Measurements from ENCODE around the gene ZNF516.
A peak's percentile ranks its signal among the peaks of the same experiment; 100 is the strongest.

The ZNF516 gene

GRCh38 chr18:76394780-76395476 lies 100.1 kb downstream of the ZNF516 start:
- DNase-seq (ENCODE audit: low read depth in 1 of 2, low spot score in 1 of 2): peak in 1 of 2 experiments; percentile 42
- Histone ChIP-seq H3K27ac (replicated peaks) (no peak overlapping the region), H3K4me3 (replicated peaks; ENCODE audit: insufficient read depth, low read length) (no peak overlapping the region), H3K27me3 (ENCODE audit: insufficient read depth, poor library complexity, severe bottlenecking) (no peaks in the 10 kb centered on the region)
- TF ChIP-seq SPI1 (IDR thresholded peaks at IDR 0.05; ENCODE audit: borderline replicate concordance, low read depth): no peak
- TF ChIP-seq CTCF (IDR thresholded peaks at IDR 0.05; ENCODE audit: insufficient read depth, low read length): no peak
- TF ChIP-seq POLR2AphosphoS5 (IDR thresholded peaks at IDR 0.05; ENCODE audit: low read depth): no peak
- no peak for TF ChIP-seq GABPA (IDR thresholded peaks at IDR 0.05; ENCODE audit: low read depth)

DNA sequence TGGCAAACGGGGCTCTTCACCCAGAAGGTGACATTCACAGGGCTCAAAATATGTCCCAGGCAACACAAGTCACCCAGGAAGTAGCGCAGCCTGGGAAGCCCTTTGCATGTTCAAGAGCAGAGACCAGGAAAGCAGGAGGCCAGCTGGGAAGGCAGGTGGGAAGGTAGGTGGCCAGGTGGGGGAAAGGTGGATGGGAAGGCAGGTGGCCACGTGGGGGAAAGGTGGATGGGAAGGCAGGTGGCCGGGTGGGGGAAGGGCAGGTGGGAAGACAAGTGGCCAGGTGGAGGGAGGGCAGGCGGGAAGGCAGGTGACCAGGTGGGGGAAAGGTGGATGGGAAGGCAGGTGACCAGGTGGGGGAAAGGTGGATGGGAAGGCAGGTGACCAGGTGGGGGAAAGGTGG lies 102.7 kb downstream of the ZNF516 start:
- Histone ChIP-seq H3K27ac (replicated peaks) (no peak overlapping the region), H3K4me3 (replicated peaks; ENCODE audit: insufficient read depth, low read length) (no peak overlapping the region), H3K27me3 (ENCODE audit: insufficient read depth, poor library complexity, severe bottlenecking) (no peaks in the 10 kb centered on the region)
- DNase-seq (ENCODE audit: low read depth in 1 of 2, low spot score in 1 of 2): no peak
- no peak for TF ChIP-seq CTCF (IDR thresholded peaks at IDR 0.05; ENCODE audit: insufficient read depth, low read length)
- TF ChIP-seq, protein P1, sequence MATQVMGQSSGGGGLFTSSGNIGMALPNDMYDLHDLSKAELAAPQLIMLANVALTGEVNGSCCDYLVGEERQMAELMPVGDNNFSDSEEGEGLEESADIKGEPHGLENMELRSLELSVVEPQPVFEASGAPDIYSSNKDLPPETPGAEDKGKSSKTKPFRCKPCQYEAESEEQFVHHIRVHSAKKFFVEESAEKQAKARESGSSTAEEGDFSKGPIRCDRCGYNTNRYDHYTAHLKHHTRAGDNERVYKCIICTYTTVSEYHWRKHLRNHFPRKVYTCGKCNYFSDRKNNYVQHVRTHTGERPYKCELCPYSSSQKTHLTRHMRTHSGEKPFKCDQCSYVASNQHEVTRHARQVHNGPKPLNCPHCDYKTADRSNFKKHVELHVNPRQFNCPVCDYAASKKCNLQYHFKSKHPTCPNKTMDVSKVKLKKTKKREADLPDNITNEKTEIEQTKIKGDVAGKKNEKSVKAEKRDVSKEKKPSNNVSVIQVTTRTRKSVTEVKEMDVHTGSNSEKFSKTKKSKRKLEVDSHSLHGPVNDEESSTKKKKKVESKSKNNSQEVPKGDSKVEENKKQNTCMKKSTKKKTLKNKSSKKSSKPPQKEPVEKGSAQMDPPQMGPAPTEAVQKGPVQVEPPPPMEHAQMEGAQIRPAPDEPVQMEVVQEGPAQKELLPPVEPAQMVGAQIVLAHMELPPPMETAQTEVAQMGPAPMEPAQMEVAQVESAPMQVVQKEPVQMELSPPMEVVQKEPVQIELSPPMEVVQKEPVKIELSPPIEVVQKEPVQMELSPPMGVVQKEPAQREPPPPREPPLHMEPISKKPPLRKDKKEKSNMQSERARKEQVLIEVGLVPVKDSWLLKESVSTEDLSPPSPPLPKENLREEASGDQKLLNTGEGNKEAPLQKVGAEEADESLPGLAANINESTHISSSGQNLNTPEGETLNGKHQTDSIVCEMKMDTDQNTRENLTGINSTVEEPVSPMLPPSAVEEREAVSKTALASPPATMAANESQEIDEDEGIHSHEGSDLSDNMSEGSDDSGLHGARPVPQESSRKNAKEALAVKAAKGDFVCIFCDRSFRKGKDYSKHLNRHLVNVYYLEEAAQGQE (IDR thresholded peaks at IDR 0.05; ENCODE audit: insufficient replicate concordance, low read depth): no peak
- no peak for TF ChIP-seq SPI1 (IDR thresholded peaks at IDR 0.05; ENCODE audit: borderline replicate concordance, low read depth)
- TF ChIP-seq GABPA (IDR thresholded peaks at IDR 0.05; ENCODE audit: low read depth): no peak
- TF ChIP-seq POLR2AphosphoS5 (IDR thresholded peaks at IDR 0.05; ENCODE audit: low read depth): no peak

- Histone ChIP-seq H3K4me3 (replicated peaks; ENCODE audit: insufficient read depth, low read length) (no peak overlapping the region), H3K27ac (replicated peaks) (no peak overlapping the region), H3K27me3 (ENCODE audit: insufficient read depth, poor library complexity, severe bottlenecking) (no peaks in the 10 kb centered on the region)
- no peak for TF ChIP-seq GABPA (IDR thresholded peaks at IDR 0.05; ENCODE audit: low read depth)
- no peak for TF ChIP-seq CTCF (IDR thresholded peaks at IDR 0.05; ENCODE audit: insufficient read depth, low read length)
- TF ChIP-seq, protein P1 (IDR thresholded peaks at IDR 0.05; ENCODE audit: insufficient replicate concordance, low read depth): no peak
- no peak for TF ChIP-seq SPI1 (IDR thresholded peaks at IDR 0.05; ENCODE audit: borderline replicate concordance, low read depth)
- no peak for TF ChIP-seq POLR2AphosphoS5 (IDR thresholded peaks at IDR 0.05; ENCODE audit: low read depth)
- DNase-seq (ENCODE audit: low read depth in 1 of 2, low spot score in 1 of 2): no peak
Observed at GRCh38 chr18:76391746-76392145, 103.3 kb downstream of the ZNF516 start.

GRCh38 chr18:76391038-76391437 lies 104.0 kb downstream of the ZNF516 start:
- TF ChIP-seq, protein P1 (IDR thresholded peaks at IDR 0.05; ENCODE audit: insufficient replicate concordance, low read depth): no peak
- DNase-seq (ENCODE audit: low read depth in 1 of 2, low spot score in 1 of 2): no peak
- Histone ChIP-seq H3K27me3 (ENCODE audit: insufficient read depth, poor library complexity, severe bottlenecking) (no peaks in the 10 kb centered on the region), H3K4me3 (replicated peaks; ENCODE audit: insufficient read depth, low read length) (no peak overlapping the region), H3K27ac (replicated peaks) (no peak overlapping the region)
